H1 (cell line): ENCODE results near the gene CFAP100. TPM values are rescaled to one million over a fixed set of nuclear protein-coding genes. Genes with fewer than 3 reads are reported as not detected.

Source experiments
- CTCF ChIA-PET: fragments of 300-600 bp; sonication (Branson Sonifier 250); formaldehyde crosslinking; loops from one replicate; lab custom pipeline; 2021; ENCODE audit not compliant: partially characterized antibody; lab: Charles Lee
- POLR2A ChIA-PET: fragments of 300-600 bp; sonication (Branson Sonifier 250); formaldehyde crosslinking; loops from one replicate; lab custom pipeline; 2021; ENCODE audit warnings: inconsistent platforms; ENCODE audit not compliant: partially characterized antibody; lab: Charles Lee
- DNase-seq, 2 experiments: peaks; one replicate each; pipeline versions ENCODE4 v3.0.0 to v3.0.0-alpha.2; 2010 to 2022; ENCODE audit warnings: low spot score in 2 of 2, low read depth in 1 of 2, mixed read lengths in 1 of 2
- FAIRE-seq: peaks from 2 replicates; lab custom pipeline; 2011; peaks lifted over from hg19 to GRCh38; lab: Jason Lieb, UNC
- H2AFZ ChIP-seq: 2 replicates; pipeline ENCODE4 v1.8.1; 2012; ENCODE audit warnings: low read length, inconsistent platforms
- H2AK5ac ChIP-seq: 2 replicates; pipeline ENCODE4 v1.6.1; 2013; ENCODE audit warnings: low read depth, low read length
- H2BK120ac ChIP-seq: replicated peaks from 2 replicates; pipeline ENCODE3; 2013; ENCODE audit warnings: low read depth, low read length, inconsistent platforms
- H2BK12ac ChIP-seq: 2 replicates; pipeline ENCODE4 v1.6.1; 2013; ENCODE audit warnings: low read depth, low read length
- H2BK15ac ChIP-seq: 2 replicates; pipeline ENCODE4 v1.6.1; 2013; ENCODE audit warnings: low read length
- H2BK20ac ChIP-seq: 2 replicates; pipeline ENCODE4 v1.6.1; 2013; ENCODE audit warnings: low read length
- H2BK5ac ChIP-seq: 2 replicates; pipeline ENCODE4 v1.6.1; 2013; ENCODE audit warnings: low read depth, low read length
- H3K14ac ChIP-seq: 2 replicates; pipeline ENCODE4 v1.6.1; 2013; ENCODE audit warnings: inconsistent platforms; ENCODE audit not compliant: insufficient read length
- H3K18ac ChIP-seq: 2 replicates; pipeline ENCODE4 v1.6.1; 2013; ENCODE audit warnings: low read length; ENCODE audit errors: extremely low read depth
- H3K23ac ChIP-seq: 2 replicates; pipeline ENCODE4 v1.6.1; 2013; ENCODE audit warnings: inconsistent platforms; ENCODE audit not compliant: insufficient read length
- H3K23me2 ChIP-seq: 2 replicates; pipeline ENCODE4 v1.6.1; 2013; ENCODE audit warnings: low read depth, low read length
- H3K27ac ChIP-seq: 2 replicates; pipeline ENCODE4 v1.6.1; 2011; ENCODE audit warnings: low read depth, low read length, inconsistent platforms
- H3K27me3 ChIP-seq, 4 experiments: replicated peaks in 1 of 4; 1 replicate in 1 of 4; 2 replicates in 3 of 4; pipeline versions ENCODE4 v1.6.1 to v1.8.1; 2011 to 2013; ENCODE audit warnings: low read length in 3 of 4, mild to moderate bottlenecking in 3 of 4, inconsistent platforms in 2 of 4, mixed read lengths in 2 of 4, moderate library complexity in 1 of 4; ENCODE audit not compliant: control insufficient read depth in 3 of 4, insufficient read depth in 3 of 4; ENCODE audit errors: extremely low read depth in 1 of 4
- H3K36me3 ChIP-seq, 4 experiments: 2 replicates each; pipeline versions ENCODE4 v1.6.1 to v1.8.1; 2011 to 2013; ENCODE audit warnings: mild to moderate bottlenecking in 4 of 4, low read length in 3 of 4, moderate library complexity in 2 of 4, control low read depth in 1 of 4, inconsistent platforms in 1 of 4; ENCODE audit not compliant: insufficient read depth in 4 of 4, control insufficient read depth in 2 of 4
- H3K4ac ChIP-seq: replicated peaks from 2 replicates; pipeline ENCODE3; 2013; ENCODE audit warnings: low read length, low read depth, mixed read lengths, inconsistent platforms; ENCODE audit not compliant: insufficient read length
- H3K4me1 ChIP-seq, 4 experiments: replicated peaks in 1 of 4; 1 replicate in 1 of 4; 2 replicates in 3 of 4; pipeline versions ENCODE4 v1.6.1 to v1.8.1; 2011 to 2013; ENCODE audit warnings: low read length in 3 of 4, inconsistent platforms in 2 of 4, mixed read lengths in 1 of 4; ENCODE audit not compliant: insufficient read depth in 4 of 4, control insufficient read depth in 3 of 4
- H3K4me2 ChIP-seq, 2 experiments: 2 replicates each; pipeline versions ENCODE4 v1.6.1 to v1.8.1; 2011 to 2013; ENCODE audit warnings: low read depth in 2 of 2, low read length in 2 of 2, control low read depth in 1 of 2, inconsistent platforms in 1 of 2, mild to moderate bottlenecking in 1 of 2; ENCODE audit not compliant: insufficient read depth in 1 of 2
- H3K4me3 ChIP-seq, 4 experiments: fragments of 200-600, 300-600 bp in 1 of 4; sonication (generic), shearing (Covaris generic), sonication (Bioruptor Twin) in 1 of 4; 2 replicates each; pipeline versions ENCODE4 v1.5.1 to v1.8.1; 2011 to 2016; ENCODE audit warnings: low read length in 4 of 4, low read depth in 3 of 4, control low read depth in 2 of 4, inconsistent platforms in 2 of 4, mild to moderate bottlenecking in 2 of 4, mixed read lengths in 1 of 4, moderate library complexity in 1 of 4; ENCODE audit not compliant: insufficient read depth in 2 of 4; ENCODE audit errors: extremely low read depth in 1 of 4
- H3K56ac ChIP-seq: replicated peaks from 2 replicates; pipeline ENCODE3; 2013; ENCODE audit warnings: low read depth, mild to moderate bottlenecking, mixed read lengths, low read length, inconsistent platforms; ENCODE audit not compliant: insufficient read length
- H3K79me1 ChIP-seq: 2 replicates; pipeline ENCODE4 v1.6.1; 2013; ENCODE audit warnings: low read depth, low read length, control low read depth
- H3K79me2 ChIP-seq, 2 experiments: 2 replicates each; pipeline versions ENCODE4 v1.6.1 to v1.8.1; 2012 to 2013; ENCODE audit warnings: low read length in 2 of 2, mild to moderate bottlenecking in 2 of 2, inconsistent platforms in 1 of 2; ENCODE audit not compliant: insufficient read depth in 2 of 2, control insufficient read depth in 1 of 2
- H3K9ac ChIP-seq, 4 experiments: replicated peaks in 1 of 4; 1 replicate in 1 of 4; 2 replicates in 3 of 4; pipeline versions ENCODE4 v1.6.1 to v1.8.1; 2011 to 2013; ENCODE audit warnings: low read depth in 3 of 4, low read length in 3 of 4, control low read depth in 2 of 4, mild to moderate bottlenecking in 2 of 4, moderate library complexity in 2 of 4, inconsistent platforms in 1 of 4; ENCODE audit errors: extremely low read depth in 1 of 4
- H3K9me3 ChIP-seq, 2 experiments: 2 replicates each; pipeline versions ENCODE4 v1.6.1 to v1.8.1; 2012 to 2013; ENCODE audit warnings: mild to moderate bottlenecking in 2 of 2, moderate library complexity in 2 of 2, control low read depth in 1 of 2, inconsistent platforms in 1 of 2, low read depth in 1 of 2, low read length in 1 of 2, mixed read lengths in 1 of 2; ENCODE audit not compliant: insufficient read depth in 2 of 2
- H4K20me1 ChIP-seq, 2 experiments: replicated peaks in 1 of 2; 2 replicates each; pipeline versions ENCODE3 to v1.8.1; 2011 to 2013; ENCODE audit warnings: inconsistent platforms in 2 of 2, low read length in 2 of 2, mild to moderate bottlenecking in 1 of 2; ENCODE audit not compliant: insufficient read depth in 2 of 2, control insufficient read depth in 1 of 2
- H4K5ac ChIP-seq: 2 replicates; pipeline ENCODE4 v1.6.1; 2013; ENCODE audit warnings: low read length, low read depth, mixed read lengths, inconsistent platforms; ENCODE audit not compliant: insufficient read length
- H4K8ac ChIP-seq: 2 replicates; pipeline ENCODE4 v1.8.0; 2013; ENCODE audit warnings: mild to moderate bottlenecking, moderate library complexity, low read length, inconsistent platforms; ENCODE audit not compliant: insufficient read depth; ENCODE audit errors: extremely low read depth
- H4K91ac ChIP-seq: replicated peaks from 2 replicates; pipeline ENCODE3; 2013; ENCODE audit warnings: low read length, mixed read lengths, inconsistent platforms; ENCODE audit not compliant: insufficient read length
- BACH1 ChIP-seq: IDR thresholded peaks from 2 replicates; pipeline ENCODE4 v1.6.1; 2012; ENCODE audit warnings: low read length, improper control_type of control experiment
- EGR1 ChIP-seq: IDR thresholded peaks from 2 replicates; pipeline ENCODE4 v1.6.1; 2011; ENCODE audit warnings: low read depth, low read length, borderline replicate concordance
- SUZ12 ChIP-seq: fragments of 200-600 bp; sonication (generic); IDR thresholded peaks from 2 replicates; pipeline ENCODE4 v1.6.1; 2012; ENCODE audit warnings: mild to moderate bottlenecking, inconsistent platforms, low read length, moderate library complexity, mixed read lengths
- WGBS, 2 experiments: shearing (Covaris generic) in 1 of 2; methylation state at CpG; one replicate each; pipeline versions ENCODE4 v1.1.6 to v1.1.7; 2013 to 2015; ENCODE audit warnings: low lambda C conversion rate in 2 of 2, mixed read lengths in 2 of 2, inconsistent platforms in 1 of 2, low coverage in 1 of 2, missing lambda C conversion rate in 1 of 2; ENCODE audit not compliant: insufficient replicate concordance in 2 of 2, insufficient coverage in 1 of 2, insufficient read length in 1 of 2; ENCODE audit errors: extremely low coverage in 1 of 2, missing lambda C conversion rate in 1 of 2; 5-methylcytosine and 5-hydroxymethylcytosine counted together
- polyA plus RNA-seq, 7 experiments: library from polyadenylated mRNA; depleted of rRNA in 3 of 7; stranded (reverse) in 5 of 7; unstranded in 2 of 7; fragments of >200 nt in 5 of 7; fragments of 200-250 nt in 2 of 7; gene quantifications; 1 replicate in 5 of 7; 2 replicates in 1 of 7; 4 replicates in 1 of 7; pipeline versions ENCODE4 v1.2.1 to v1.2.3, GENCODE V29; 2011 to 2013; ENCODE audit warnings: missing spikeins in 2 of 7, mixed read lengths in 2 of 7
- total RNA-seq: library from RNA; stranded (reverse); fragmentation: NEBNext Ultra II Directional; extraction: Animal tissue kit (Norgen Biotek cat#: 25700); gene quantifications from 2 replicates; pipeline ENCODE4 v1.2.1, GENCODE V29; 2021

CFAP100 gene
- total and polyA plus RNA-seq, 2 of the 8 experiments (the other 6 are each of a cell fraction or from before 2014, with no cell fraction given) = 0.17 TPM; not detected in 1

DNA sequence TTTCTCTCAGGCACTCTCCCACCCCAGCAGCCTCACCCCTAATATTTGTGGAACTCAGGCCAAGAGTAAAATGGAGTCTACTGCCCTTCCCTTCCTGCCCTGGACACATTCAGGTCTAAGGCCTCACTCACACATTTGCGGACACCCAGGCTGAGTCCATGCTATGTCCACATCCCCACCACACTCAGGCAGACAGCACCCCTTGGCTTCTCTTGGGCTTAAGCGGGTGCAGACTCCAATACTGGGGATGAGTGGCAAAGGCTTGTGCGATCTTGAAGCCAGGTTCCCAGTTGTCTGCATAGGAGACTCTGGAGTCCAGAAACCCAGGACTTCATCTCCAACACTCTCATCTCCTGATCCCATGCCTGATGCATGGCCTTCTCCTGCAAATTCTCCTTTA is 17.5 kb upstream of the CFAP100 start:
- no peaks in the 10 kb centered on the region for H3K23me2 ChIP-seq
- H3K9me3 ChIP-seq = peaks cover 0 to 6% of the 10 kb centered on the region in 2 experiments; a peak in 1 of 4 replicates
- H2BK15ac ChIP-seq = peak overlapping the region; percentile 46; the same call in 1 of the 2 replicates
- no peak overlapping the region for H2AFZ ChIP-seq
- DNase-seq (no peak), FAIRE-seq (no peak)
- H3K27me3 ChIP-seq = no peaks in the 10 kb centered on the region
- H2AK5ac ChIP-seq = 0 out of 2 replicates have a peak overlapping the region, but pooled peaks have one; percentile 7
- H3K4me2 ChIP-seq = no peak overlapping the region
- H2BK120ac ChIP-seq = no peak overlapping the region
- no peaks in the 10 kb centered on the region for H3K36me3 ChIP-seq
- no peak overlapping the region for H4K5ac ChIP-seq
- peaks cover 0 to 7% (median 3%) of the 10 kb centered on the region in 4 experiments; a peak in 4 of 7 replicates for H3K4me1 ChIP-seq
- no peaks in the 10 kb centered on the region for H3K79me1 ChIP-seq
- H3K56ac ChIP-seq = no peak overlapping the region
- no peaks in the 10 kb centered on the region for H3K79me2 ChIP-seq
- H4K8ac ChIP-seq = no peak overlapping the region
- no peak overlapping the region for H3K9ac ChIP-seq
- no peak overlapping the region for H2BK20ac ChIP-seq
- H4K20me1 ChIP-seq = no peaks in the 10 kb centered on the region
- no peak overlapping the region for H3K27ac ChIP-seq
- no peak overlapping the region for H2BK5ac ChIP-seq
- no peak overlapping the region for H3K4ac ChIP-seq
- H3K18ac ChIP-seq = no peak overlapping the region
- H3K4me3 ChIP-seq = no peak overlapping the region
- CTCF ChIA-PET = interaction anchor here (0.8 to 2.9 kb wide), 3 partner anchors 27 to 243 kb away, joined by 4 to 16 read pairs (median 7); no protein-coding TSS in a partner anchor
- POLR2A ChIA-PET = interaction anchor here (1.6 kb wide), 1 partner anchor 11 kb away, joined by 3 read pairs; no protein-coding TSS in a partner anchor
- H3K23ac ChIP-seq = no peak overlapping the region
- H2BK12ac ChIP-seq = no peak overlapping the region
- H3K14ac ChIP-seq = no peak overlapping the region
- 86% methylated on average over 3 of the region's 3 CpGs; no CpG with 5 or more reads in 1 of the 2 experiments for WGBS, 2 experiments
- no peak overlapping the region for H4K91ac ChIP-seq
- TF ChIP-seq BACH1 = no peak
- no peak for TF ChIP-seq EGR1
- TF ChIP-seq SUZ12 = no peak
